HG03064 (cell line): ENCODE results near the gene MGMT.

Experiments
- ATAC-seq: cut with Tn5 transposase; IDR thresholded peaks from one replicate; pipeline ENCODE4 v1.9.1; 2021; ENCODE audit warnings: low read depth; ENCODE audit not compliant: unreplicated experiment

Gene MGMT

GRCh38 chr10:129538236-129538635, 71.2 kb downstream of the MGMT start:
- ATAC-seq, result no peak

- no peak for ATAC-seq
These were observed 74.2 kb downstream of the MGMT start for GRCh38 chr10:129541200-129541599.

GRCh38 chr10:129541748-129542487, 74.9 kb downstream of the MGMT start:
- ATAC-seq, result no peak

GRCh38 chr10:129542589-129542988, 75.5 kb downstream of the MGMT start:
- no peak for ATAC-seq

- ATAC-seq, result no peak
These were observed 77.5 kb downstream of the MGMT start for GRCh38 chr10:129544205-129545202.

GRCh38 chr10:129545261-129545660, 78.2 kb downstream of the MGMT start:
- ATAC-seq, result no peak

GRCh38 chr10:129546106-129546505, 79.1 kb downstream of the MGMT start:
- ATAC-seq, result no peak

GRCh38 chr10:129547608-129548007, 80.6 kb downstream of the MGMT start:
- ATAC-seq, result no peak

- ATAC-seq, result no peak
These were observed 81.6 kb downstream of the MGMT start for GRCh38 chr10:129548600-129548999.

GRCh38 chr10:129550076-129550475, 83.0 kb downstream of the MGMT start:
- no peak for ATAC-seq

GRCh38 chr10:129550658-129551057, 83.6 kb downstream of the MGMT start:
- no peak for ATAC-seq

- peak; percentile 72 for ATAC-seq
These were observed 85.1 kb downstream of the MGMT start for GRCh38 chr10:129552119-129552518.

GRCh38 chr10:129553928-129554327, 86.9 kb downstream of the MGMT start:
- no peak for ATAC-seq

- no peak for ATAC-seq
These were observed 89.3 kb downstream of the MGMT start for GRCh38 chr10:129556316-129556715.

GRCh38 chr10:129560361-129560760, 93.3 kb downstream of the MGMT start:
- no peak for ATAC-seq

- no peak for ATAC-seq
These were observed 95.4 kb downstream of the MGMT start for GRCh38 chr10:129562487-129562886.

GRCh38 chr10:129564923-129565322, 97.9 kb downstream of the MGMT start:
- ATAC-seq, result no peak

- ATAC-seq, result no peak
These were observed 101.7 kb downstream of the MGMT start for GRCh38 chr10:129568583-129569344.

- no peak for ATAC-seq
These were observed 103.1 kb downstream of the MGMT start for GRCh38 chr10:129570185-129570584.

GRCh38 chr10:129579228-129579627, 112.2 kb downstream of the MGMT start:
- ATAC-seq, result no peak

- no peak for ATAC-seq
These were observed 113.0 kb downstream of the MGMT start for GRCh38 chr10:129580010-129580409.
